Keratinocyte (primary cell): Measurements from ENCODE around the gene SLC27A2. TPM values are rescaled to one million over a fixed set of nuclear protein-coding genes. Genes with fewer than 3 reads are reported as not detected.

Source experiments
- DNase-seq: peaks from one replicate; pipeline ENCODE4 v3.0.0-alpha.2; 2011; ENCODE audit warnings: low read depth, missing footprints, low spot score
- FAIRE-seq: peaks from 2 replicates; lab custom pipeline; 2011; peaks lifted over from hg19 to GRCh38; lab: Jason Lieb, UNC
- H2AFZ ChIP-seq: 2 replicates; pipeline ENCODE4 v1.6.0; 2012; ENCODE audit warnings: low read length, control low read depth, inconsistent platforms; ENCODE audit not compliant: control insufficient read depth
- H3K27ac ChIP-seq: 2 replicates; pipeline ENCODE4 v1.5.1; 2011; ENCODE audit warnings: low read length; ENCODE audit not compliant: control insufficient read depth, insufficient read depth
- H3K27me3 ChIP-seq: 3 replicates; pipeline ENCODE4 v1.6.0; 2011; ENCODE audit warnings: low read length; ENCODE audit not compliant: control insufficient read depth, insufficient read depth; ENCODE audit errors: extremely low read depth
- H3K36me3 ChIP-seq, 2 experiments: 2 replicates in 1 of 2; 3 replicates in 1 of 2; pipeline ENCODE4 v1.5.1; 2011; ENCODE audit warnings: low read length in 2 of 2, mild to moderate bottlenecking in 1 of 2; ENCODE audit not compliant: control insufficient read depth in 2 of 2, insufficient read depth in 2 of 2; ENCODE audit errors: extremely low read depth in 1 of 2
- H3K4me1 ChIP-seq: 3 replicates; pipeline ENCODE4 v1.5.1; 2011; ENCODE audit warnings: low read length; ENCODE audit not compliant: control insufficient read depth, insufficient read depth; ENCODE audit errors: extremely low read depth
- H3K4me2 ChIP-seq: 3 replicates; pipeline ENCODE4 v1.6.0; 2011; ENCODE audit warnings: low read depth, low read length; ENCODE audit not compliant: control insufficient read depth, insufficient read depth; ENCODE audit errors: extremely low read depth
- H3K4me3 ChIP-seq, 3 experiments: fragments of 200-600 bp in 1 of 3; sonication (generic) in 1 of 3; 2 replicates in 2 of 3; 3 replicates in 1 of 3; pipeline ENCODE4 v1.5.1; 2011 to 2016; ENCODE audit warnings: low read length in 3 of 3, mild to moderate bottlenecking in 3 of 3, control low read depth in 2 of 3, inconsistent platforms in 1 of 3, low read depth in 1 of 3, mixed read lengths in 1 of 3, mixed run types in 1 of 3, moderate library complexity in 1 of 3; ENCODE audit not compliant: control insufficient read depth in 2 of 3, insufficient read depth in 2 of 3; ENCODE audit errors: extremely low read depth in 1 of 3
- H3K79me2 ChIP-seq: 2 replicates; pipeline ENCODE4 v1.6.0; 2012; ENCODE audit warnings: low read length; ENCODE audit not compliant: control insufficient read depth, insufficient read depth
- H3K9ac ChIP-seq: 3 replicates; pipeline ENCODE4 v1.6.0; 2011; ENCODE audit warnings: low read length; ENCODE audit not compliant: control insufficient read depth, insufficient read depth; ENCODE audit errors: extremely low read depth
- H3K9me1 ChIP-seq: 3 replicates; pipeline ENCODE4 v1.6.0; 2011; ENCODE audit warnings: low read length; ENCODE audit not compliant: control insufficient read depth, insufficient read depth; ENCODE audit errors: extremely low read depth
- H3K9me3 ChIP-seq: 2 replicates; pipeline ENCODE4 v1.5.1; 2012; ENCODE audit warnings: low read depth, low read length; ENCODE audit not compliant: control insufficient read depth
- H4K20me1 ChIP-seq: 3 replicates; pipeline ENCODE4 v1.6.0; 2011; ENCODE audit warnings: low read length; ENCODE audit not compliant: control insufficient read depth, insufficient read depth; ENCODE audit errors: extremely low read depth
- EZH2 ChIP-seq: IDR thresholded peaks from one replicate; pipeline ENCODE4 v1.6.1; 2012; ENCODE audit warnings: inconsistent platforms, mild to moderate bottlenecking, low read length, moderate library complexity
- dilution Hi-C: fragments of 300-500 bp; cut with MboI; formaldehyde crosslinking; loops from one replicate; pipeline ENCODE4 v1.7.0; 2020; ENCODE audit warnings: low sequenced_read_pairs; ENCODE audit not compliant: extremely low pct_ligation_motif_present
- polyA plus RNA-seq, 5 experiments: library from polyadenylated mRNA; depleted of rRNA in 3 of 5; stranded (reverse) in 3 of 5; stranded (forward) in 1 of 5; unstranded in 1 of 5; fragments of >200 nt; gene quantifications; 1 replicate in 1 of 5; 2 replicates in 3 of 5; 3 replicates in 1 of 5; pipeline versions ENCODE4 v1.2.1 to v1.2.3, GENCODE V29; 2011 to 2012; ENCODE audit warnings: missing spikeins in 2 of 5, low read depth in 1 of 5, low replicate concordance in 1 of 5
- TF ChIP-seq, protein P1 (sequence below), 3 experiments: IDR thresholded peaks in 1 of 3; conservative IDR thresholded peaks in 1 of 3; optimal IDR thresholded peaks in 1 of 3; 2 replicates in 2 of 3; 3 replicates in 1 of 3; pipeline versions ENCODE3 to v1.5.1; 2011; ENCODE audit warnings: low read length in 3 of 3, mild to moderate bottlenecking in 3 of 3, moderate library complexity in 2 of 3, control low read depth in 1 of 3, inconsistent platforms in 1 of 3; ENCODE audit not compliant: insufficient read depth in 2 of 3; ENCODE audit errors: extremely low read depth in 1 of 3

Gene SLC27A2
- polyA plus RNA-seq, 1 donor (not counting 4 experiments of a cell fraction or from before 2014, with no cell fraction given): 0.34 TPM

DNA sequence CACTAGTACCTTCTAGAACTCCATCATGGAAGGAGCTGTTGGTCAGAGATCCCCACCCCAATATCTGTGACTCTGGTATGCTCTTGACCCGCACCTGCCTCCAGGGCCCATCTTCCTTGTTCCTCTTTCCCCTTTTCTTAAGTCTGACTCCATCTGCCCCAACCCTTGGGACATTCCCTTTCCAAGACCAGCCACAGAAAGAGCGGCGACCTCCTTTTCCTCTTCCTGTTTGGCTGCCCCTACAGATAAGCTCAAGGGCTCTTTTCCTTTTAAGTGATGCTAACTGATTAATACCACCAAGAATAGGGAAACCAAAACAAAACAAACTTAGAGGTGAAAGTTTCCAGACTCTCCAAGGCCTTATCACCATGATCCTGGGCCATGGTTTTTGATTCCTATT, 41.0 kb upstream of the SLC27A2 start:
- H3K4me2 ChIP-seq: no peak overlapping the region
- peaks cover 13% of the 10 kb centered on the region for H3K4me1 ChIP-seq
- no peak for FAIRE-seq
- TF ChIP-seq EZH2: no peak
- TF ChIP-seq, protein P1, sequence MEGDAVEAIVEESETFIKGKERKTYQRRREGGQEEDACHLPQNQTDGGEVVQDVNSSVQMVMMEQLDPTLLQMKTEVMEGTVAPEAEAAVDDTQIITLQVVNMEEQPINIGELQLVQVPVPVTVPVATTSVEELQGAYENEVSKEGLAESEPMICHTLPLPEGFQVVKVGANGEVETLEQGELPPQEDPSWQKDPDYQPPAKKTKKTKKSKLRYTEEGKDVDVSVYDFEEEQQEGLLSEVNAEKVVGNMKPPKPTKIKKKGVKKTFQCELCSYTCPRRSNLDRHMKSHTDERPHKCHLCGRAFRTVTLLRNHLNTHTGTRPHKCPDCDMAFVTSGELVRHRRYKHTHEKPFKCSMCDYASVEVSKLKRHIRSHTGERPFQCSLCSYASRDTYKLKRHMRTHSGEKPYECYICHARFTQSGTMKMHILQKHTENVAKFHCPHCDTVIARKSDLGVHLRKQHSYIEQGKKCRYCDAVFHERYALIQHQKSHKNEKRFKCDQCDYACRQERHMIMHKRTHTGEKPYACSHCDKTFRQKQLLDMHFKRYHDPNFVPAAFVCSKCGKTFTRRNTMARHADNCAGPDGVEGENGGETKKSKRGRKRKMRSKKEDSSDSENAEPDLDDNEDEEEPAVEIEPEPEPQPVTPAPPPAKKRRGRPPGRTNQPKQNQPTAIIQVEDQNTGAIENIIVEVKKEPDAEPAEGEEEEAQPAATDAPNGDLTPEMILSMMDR (optimal IDR thresholded peaks at IDR 0.05 in 1 of 3, IDR thresholded peaks at IDR 0.05 in 1 of 3, conservative IDR thresholded peaks at IDR 0.05 in 1 of 3; ENCODE audit: extremely low read depth in 1 of 3, insufficient read depth in 2 of 3, low read length in 3 of 3): no peak
- no peak overlapping the region for H3K27ac ChIP-seq
- H3K9me3 ChIP-seq: no peaks in the 10 kb centered on the region
- H3K9me1 ChIP-seq: no peaks in the 10 kb centered on the region
- no peak overlapping the region for H3K9ac ChIP-seq
- no peaks in the 10 kb centered on the region for H4K20me1 ChIP-seq
- H3K79me2 ChIP-seq: no peaks in the 10 kb centered on the region
- no peaks in the 10 kb centered on the region for H3K36me3 ChIP-seq
- no peak for DNase-seq
- dilution Hi-C loops: no loop called here
- no peak overlapping the region for H3K4me3 ChIP-seq
- no peaks in the 10 kb centered on the region for H3K27me3 ChIP-seq
- H2AFZ ChIP-seq: no peak overlapping the region

DNA sequence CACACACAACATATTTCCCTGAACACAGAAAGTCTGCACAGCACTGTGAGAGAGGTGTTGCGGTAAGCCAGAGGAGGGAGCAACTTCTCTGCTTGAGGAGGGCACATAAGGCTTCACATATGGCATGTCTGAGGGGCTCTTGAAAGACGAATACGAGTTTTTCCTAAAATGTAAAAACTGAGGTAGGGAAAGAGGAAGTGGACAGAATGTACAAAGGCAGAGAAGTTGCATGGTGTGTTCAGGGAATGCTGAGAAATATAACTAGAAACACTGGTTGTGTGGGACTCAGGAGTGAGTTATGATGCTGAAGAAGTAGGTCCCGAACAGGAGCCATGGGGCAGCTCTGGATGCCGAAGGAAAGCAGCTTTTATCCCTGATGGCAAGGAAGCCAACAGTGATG, 40.1 kb upstream of the SLC27A2 start:
- no peak for FAIRE-seq
- Histone ChIP-seq H2AFZ (no peak overlapping the region), H3K9me3 (no peaks in the 10 kb centered on the region), H3K4me2 (no peak overlapping the region), H3K9ac (no peak overlapping the region), H3K27ac (no peak overlapping the region), H3K79me2 (no peaks in the 10 kb centered on the region), H3K4me1 (peaks cover 13% of the 10 kb centered on the region), H3K9me1 (no peaks in the 10 kb centered on the region), H4K20me1 (no peaks in the 10 kb centered on the region), H3K4me3 (no peak overlapping the region), H3K27me3 (no peaks in the 10 kb centered on the region), H3K36me3 (no peaks in the 10 kb centered on the region)
- no peak for DNase-seq
- dilution Hi-C loops: no loop called here
- TF ChIP-seq EZH2: no peak
- TF ChIP-seq, protein P1 (optimal IDR thresholded peaks at IDR 0.05 in 1 of 3, IDR thresholded peaks at IDR 0.05 in 1 of 3, conservative IDR thresholded peaks at IDR 0.05 in 1 of 3; ENCODE audit: extremely low read depth in 1 of 3, insufficient read depth in 2 of 3, low read length in 3 of 3): no peak
